GM21786 (cell line): ENCODE results near the gene MRPL24.

Experiments used
- ATAC-seq: cut with Tn5 transposase; IDR thresholded peaks from one replicate; pipeline ENCODE4 v1.9.1; 2021; ENCODE audit not compliant: unreplicated experiment

The MRPL24 gene

DNA sequence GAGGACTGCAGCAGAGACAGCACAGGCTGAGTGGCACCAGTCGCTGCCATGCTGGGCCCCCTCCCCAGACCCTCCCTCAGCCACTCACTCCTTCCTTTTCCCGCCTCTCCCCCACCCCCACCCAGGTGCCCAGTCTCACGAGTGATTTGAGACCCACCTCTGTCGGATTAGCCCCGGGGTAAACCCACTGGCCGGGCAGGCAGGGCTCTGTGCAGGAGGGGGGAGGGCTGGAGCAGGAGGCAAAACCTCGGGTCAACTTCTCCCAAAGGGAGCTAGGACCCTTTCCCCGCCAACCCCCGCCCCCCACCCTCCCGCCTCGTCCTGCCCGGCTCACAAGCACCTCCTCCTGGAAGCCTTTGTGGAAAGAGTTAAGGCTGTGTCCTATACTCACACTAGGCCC, 3.5 kb upstream of the MRPL24 start:
- no peak for ATAC-seq

DNA sequence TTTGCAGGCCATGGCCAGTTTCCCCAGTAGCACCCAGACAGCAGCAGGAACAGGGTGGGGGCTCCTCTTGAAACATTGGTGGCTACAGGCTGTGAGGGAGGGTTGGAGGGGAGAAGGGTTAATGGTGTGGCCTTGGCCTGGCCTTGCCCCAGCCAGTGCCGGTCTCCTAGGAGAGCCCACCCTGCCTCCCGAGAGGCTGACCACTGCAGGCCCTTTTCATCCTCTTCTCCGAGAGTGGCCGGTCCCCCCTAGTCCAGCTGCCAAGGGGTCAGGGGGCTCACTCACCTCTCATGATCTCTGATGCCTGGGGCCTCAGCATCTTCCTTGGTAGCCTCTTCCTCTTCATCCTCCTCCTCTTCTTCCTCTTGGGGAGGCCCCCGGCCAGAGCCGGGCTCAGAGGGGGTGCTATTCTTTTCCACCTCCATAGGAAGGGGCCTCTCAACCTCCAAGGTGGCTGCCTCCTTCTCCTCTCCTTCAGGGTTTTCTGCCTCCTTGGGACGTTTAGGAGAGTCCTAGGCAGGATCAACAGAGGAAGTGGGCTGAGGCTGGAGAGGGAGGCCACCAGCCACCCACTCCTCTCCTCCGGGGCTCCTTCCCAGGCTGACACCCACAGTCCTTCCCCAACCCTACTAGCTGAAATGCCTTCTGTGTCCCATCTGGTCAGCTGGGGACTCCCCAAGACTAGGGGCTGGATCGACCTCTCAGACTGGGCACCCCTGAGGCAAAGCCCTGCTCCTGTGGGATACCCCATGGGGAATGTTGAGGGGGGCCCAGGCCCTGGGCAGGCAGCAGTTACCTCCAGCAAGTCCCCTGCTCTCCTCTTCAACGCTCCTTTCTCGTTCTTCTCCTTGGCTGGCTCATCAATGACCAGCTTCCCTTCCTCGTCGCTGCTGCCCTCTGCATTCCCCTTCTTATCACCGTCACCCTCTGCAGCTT, 2.7 kb upstream of the MRPL24 start:
- no peak for ATAC-seq

DNA sequence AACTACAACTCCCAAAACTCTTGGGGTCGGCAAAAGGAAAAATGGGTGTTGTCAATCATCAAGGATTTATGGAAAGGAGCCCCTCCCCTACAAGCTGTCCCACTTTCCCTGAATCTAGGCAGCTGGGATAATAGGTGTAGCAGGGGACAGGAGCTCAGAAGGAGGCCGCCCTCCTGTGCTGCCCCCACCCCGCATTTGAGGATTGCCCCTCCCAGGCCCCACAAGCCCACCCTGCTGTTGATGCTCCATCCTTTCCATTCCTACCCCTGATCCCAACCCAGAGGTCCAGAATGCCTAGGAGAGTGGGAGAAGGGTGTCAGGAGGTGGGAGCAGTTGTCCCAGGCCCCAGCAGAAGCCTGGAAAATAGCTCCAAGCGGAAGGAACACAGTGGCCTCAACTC, 1.9 kb upstream of the MRPL24 start:
- no peak for ATAC-seq

DNA sequence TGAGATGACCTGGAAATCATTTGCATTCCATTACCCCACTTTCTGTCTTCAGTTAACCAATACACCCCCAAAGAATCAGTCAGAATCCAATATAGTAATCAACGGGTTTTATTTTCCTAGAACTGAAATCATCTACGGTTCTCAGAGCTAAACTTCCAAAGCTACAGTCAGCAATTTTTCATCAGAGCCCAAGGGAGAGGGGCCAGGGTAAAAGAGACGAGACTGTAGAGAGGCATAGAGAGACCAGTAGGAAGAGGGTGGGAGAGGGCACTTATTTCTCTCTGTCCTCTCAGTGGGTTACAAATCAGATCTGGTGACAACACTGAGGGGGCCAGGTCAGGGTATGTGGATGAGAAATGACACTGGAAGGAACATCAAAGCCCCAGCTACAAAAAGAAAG, 1.1 kb upstream of the MRPL24 start:
- ATAC-seq: no peak

DNA sequence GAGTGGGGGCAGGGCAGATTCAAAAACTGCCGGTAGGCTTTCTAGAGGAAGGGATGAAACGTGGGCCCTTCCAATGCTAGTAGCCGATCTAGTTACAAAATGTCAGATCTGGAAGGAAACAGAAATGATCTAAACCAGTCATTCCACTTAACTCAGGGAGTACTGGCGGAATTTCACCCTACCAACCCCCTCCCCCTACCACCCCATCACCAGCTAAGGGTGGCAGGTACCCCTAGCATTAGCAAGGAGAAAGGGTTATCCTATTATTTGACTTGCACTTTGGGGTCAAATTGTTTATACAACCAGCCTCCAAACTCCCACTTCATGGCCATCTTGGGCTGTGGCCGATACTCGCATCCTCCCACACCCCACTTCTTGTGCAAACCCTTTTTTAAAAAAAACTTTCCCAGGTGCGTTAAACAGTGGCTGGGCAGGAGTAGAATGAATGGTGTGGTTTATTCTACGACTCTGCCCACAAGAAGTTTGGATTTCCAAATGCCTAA, 644 bp upstream of the MRPL24 start:
- ATAC-seq: no peak

DNA sequence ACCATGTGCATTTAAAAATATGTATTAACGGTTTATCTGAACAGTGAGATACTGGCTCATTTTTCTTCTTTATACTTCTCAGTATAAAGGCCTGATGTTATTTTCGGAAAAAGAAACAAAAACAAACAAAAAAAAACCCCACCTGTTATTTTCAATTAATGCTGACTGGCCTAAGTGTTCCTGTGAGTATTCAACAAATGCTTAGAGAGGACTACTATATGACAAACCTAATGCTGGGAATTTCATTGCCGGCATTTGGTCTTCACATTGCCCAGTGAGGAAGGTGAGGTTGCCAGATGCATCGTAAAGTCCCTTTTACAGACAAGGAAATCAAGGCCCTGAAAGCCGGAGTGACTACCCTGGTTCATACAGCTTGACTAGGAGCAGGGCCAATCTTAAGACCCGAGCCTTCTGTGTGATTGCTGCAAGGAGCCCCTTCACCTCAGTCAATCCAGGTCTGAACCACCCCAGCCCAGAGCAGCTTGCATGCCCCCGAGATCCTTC, 599 bp downstream of the MRPL24 start:
- no peak for ATAC-seq

DNA sequence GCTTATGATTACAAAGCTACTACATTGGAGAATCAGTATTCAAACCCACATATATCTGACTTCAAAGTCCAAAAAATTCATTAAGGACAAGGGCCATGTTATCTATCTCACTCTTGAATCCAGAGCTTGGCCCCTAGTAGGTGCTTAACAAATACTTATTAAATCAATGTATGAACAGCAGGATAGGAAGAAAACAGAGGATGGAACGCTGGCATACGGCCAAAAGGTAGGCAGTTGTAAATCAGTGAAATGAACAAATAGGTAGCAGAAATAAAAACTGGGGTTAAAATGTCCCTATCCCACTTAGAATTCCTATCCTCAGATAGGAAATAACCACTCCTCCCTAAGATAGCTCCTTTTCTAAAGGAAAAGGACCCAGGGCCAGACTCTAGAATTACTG, 2.0 kb downstream of the MRPL24 start:
- ATAC-seq: no peak

DNA sequence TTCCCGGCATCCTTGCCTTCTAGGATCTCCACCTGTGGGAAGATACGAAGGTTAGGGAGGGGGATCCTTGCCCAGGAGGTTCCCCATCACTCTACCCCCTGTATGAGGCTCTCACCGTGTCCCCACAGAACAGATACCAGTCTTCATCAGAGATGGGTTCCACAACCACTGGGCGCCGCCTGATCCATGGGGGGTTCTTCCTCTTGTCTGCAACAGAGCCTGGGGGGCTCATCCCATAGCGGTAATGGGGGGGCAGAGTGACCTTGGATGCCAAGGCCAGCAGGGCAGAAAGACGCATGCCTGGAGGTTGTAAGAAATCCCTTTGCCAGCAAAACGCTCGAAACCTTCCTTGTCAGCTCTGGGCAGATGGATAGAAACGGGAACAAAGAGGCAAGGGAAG, 2.5 kb downstream of the MRPL24 start:
- no peak for ATAC-seq

DNA sequence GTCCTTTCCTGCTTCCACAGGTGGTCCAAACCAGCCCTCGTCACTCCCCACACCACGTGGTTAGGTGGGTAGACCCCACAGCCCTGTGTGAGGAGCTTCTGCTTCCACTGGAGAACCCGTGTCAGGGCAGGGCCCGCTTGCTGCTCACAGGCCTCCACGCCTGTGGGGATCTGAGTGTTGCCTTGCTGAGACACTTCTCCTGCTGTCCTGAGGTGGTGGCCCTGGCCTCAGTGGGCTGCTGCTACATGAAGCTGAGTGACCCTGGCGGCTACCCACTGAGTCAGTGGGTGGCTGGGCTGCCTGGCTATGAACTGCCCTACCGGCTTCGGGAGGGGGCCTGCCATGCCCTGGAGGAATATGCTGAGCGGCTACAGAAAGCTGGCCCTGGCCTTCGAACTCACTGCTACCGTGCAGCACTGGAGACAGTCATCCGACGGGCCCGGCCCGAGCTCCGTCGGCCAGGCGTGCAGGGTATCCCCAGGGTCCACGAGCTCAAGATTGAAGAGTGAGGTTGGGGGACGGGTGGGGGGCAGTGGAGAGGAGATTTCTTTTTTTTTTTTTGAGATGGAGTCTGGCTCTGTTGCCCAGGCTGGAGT, 6.8 kb downstream of the MRPL24 start:
- no peak for ATAC-seq

DNA sequence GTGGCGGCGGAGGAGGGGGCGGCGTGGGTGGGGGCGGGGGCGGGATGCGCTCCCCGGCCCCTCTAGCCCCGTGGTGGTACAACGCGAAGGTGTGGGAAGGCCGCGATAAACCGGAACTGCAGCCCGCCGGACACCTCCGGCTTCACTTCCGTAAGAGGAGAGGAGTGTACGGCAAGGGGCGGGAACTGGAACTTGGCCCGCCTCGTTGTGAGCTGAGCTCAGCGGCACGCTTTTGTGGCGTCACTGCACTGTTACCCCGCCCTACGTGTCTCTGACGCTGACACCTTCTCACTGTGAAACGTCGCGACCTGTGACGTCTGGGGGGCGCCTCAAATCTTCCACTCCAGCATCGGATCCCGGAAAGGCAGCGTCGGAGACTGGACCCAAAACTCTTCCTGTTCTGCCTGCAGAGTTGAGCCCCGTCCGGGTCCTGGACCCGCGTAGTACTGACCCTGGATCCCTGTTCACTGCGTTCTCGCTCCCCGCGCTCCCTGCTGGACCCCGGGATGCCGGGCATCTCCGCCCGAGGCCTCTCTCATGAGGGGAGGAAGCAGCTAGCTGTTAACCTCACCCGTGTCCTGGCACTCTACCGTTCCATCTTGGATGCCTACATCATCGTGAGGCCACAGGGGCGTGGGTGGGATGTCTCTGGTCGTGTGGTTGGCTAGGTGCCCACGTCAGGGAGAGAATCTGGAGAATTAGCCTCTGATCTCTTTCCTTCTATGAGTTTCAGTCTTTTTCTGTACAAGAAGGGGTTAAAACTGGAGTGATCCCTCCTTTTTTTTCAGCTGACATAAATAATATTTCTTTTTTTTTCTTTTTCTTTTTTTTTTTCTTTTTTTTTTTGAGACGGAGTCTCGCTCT, 12.1 kb downstream of the MRPL24 start, which contains the start of gene ISG20L2:
ISG20L2 (minus strand) TSS at position 168 of the 864 bp plus-strand sequence. CDS start 1,114 bp downstream, outside the sequence.
- peak; percentile 90 for ATAC-seq

DNA sequence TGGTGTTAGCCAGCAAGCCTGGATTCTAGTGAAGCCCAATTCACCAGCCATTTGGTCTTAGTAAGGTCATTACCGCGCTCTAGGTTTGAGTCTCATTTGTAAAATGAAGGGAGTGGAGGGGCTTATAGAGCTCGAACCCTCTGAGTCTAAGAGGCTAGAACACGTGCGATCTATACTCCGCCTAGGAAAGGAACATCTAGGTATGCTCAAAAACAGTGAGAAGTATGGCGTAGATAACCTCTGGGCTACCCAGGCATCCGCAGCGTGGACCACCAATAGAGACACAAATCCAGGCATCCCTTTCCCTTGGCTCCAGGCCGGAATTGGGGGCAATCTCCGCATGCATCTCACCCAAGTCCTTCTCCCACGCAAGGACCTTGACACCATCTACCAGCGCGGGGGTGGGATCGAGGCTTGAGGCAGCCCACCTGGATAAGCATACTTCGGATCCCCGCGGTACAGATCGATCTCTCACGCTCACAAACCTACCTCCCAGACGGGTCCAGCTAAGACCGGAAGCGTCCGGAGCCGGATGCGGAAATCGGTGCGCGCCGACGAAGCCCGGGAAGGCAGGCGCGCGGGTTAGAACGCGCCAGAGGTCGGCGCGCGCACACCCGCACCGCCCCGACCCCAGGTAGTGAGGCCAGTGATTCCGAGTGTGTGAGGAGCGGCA, 12.8 kb downstream of the MRPL24 start, which contains the start of gene METTL25B:
METTL25B (plus strand) TSS at position 544 of the 673 bp plus-strand sequence. CDS start 636 bp downstream, outside the sequence.
- peak; percentile 40 for ATAC-seq

DNA sequence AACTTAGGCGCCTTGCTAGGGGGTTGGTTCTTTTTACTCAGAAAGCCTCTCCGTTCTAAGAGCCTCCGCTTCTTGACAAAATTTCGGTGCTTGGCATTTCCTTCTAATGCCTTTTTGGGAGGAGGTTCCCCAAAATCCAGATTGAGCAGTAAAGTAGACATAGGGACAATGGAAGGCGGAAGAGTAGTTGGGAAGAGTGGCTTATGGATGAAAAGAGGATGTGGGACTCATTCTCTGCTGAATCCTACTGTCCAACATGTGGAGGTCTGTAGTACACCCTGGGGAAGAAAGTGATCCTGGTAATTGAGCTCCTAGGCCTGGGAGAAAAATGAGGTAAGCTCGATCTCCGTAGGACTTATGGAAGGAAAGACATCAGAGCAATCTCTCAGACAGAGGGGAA, 13.4 kb downstream of the MRPL24 start:
- no peak for ATAC-seq

DNA sequence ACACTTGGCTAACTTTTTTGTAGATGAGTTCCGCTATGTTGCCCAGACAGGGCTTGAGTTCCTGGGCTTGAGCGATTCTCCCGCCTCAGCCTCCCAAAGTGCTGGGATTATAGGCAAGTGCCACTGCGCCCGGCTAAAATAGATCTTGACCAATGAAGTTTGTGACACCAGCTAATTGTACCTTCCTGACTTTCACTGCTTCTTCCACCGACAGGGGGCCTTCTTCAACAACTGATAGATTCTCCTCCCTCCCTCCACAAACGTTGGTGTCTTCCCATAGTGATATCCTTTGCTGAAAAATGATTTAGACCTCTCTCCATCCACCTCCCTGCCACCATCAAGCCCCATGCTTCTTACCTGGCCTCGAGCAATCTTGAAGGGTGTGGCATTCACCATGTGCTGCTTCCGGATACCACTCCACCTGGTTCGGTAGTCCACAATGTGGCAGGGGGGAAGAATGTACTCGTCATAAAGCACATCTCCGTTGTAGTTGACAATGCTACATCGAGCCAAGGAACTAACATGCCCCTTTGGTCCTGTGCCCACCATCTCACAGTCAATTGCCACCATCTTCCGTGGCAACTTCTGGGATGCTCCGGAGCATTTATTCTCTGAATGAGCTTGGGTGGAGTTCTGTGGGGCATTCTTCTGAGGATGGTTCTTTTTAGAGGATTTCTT, 14.2 kb downstream of the MRPL24 start:
- no peak for ATAC-seq

DNA sequence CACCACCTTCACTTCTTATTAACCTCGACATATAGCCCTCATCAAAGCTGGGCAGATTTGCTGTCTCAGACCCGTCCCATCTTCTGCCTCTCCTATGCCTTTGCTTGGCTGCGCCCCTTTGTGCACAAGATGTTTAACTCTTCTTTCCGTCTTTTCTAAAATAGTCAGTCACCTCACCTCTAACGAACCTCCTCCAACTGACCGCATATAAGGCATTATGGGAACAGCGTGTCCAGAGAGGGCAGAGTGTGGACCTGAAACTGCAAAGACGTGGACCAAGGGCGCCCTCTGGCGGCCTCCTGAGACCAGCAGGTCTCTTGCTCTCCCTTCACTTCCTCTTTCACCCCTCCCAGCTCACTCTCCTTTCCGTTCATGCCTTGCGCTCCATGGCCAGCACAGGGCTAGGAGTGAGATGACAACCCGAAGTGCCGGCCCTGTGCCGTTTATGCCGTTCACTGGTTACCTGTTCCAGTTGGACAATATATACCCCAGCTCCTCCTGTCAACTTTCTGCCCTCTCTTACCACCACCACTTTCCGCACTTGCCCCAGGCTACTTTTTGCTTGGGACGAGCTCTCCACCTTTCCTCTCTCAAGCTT, 15.1 kb downstream of the MRPL24 start:
- ATAC-seq: peak; percentile 40

DNA sequence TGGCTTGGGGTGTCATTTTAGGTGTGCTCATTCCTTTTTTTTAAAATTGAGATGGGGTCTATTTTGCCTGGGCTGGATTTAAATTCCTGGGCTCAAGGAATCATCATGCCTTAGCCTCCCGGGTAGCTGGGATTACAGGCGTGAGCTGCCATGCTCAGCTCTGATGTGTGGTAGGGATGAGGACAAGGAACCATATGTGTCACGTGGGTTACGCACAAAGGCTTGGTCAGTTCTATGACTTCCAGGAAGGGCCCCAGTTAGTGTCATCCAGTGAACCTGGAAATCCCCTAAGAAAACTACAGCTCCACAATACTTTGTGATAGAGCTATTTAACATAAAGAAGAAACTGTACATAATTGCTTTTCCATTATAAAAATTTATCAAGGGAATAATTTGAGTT, 19.4 kb downstream of the MRPL24 start:
- no peak for ATAC-seq

DNA sequence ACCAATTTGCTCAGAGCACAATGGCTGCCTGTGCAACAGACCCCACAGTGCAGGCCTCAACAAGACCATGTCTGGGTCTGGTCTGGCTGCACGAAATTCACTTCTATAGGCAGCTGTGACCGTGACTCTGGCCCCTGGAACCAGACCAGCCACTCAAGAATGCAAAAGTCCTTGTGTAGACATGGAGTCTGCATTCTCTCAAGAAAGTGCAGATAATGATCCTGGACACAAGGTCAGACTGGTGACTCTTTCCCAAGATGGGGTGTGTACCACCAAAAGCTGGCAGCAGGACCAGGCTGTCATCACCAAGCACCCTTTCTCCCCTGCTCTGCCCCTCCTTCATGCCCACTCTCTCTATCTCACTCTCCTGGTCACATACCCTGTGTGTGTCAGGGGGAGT, 19.8 kb downstream of the MRPL24 start:
- no peak for ATAC-seq

DNA sequence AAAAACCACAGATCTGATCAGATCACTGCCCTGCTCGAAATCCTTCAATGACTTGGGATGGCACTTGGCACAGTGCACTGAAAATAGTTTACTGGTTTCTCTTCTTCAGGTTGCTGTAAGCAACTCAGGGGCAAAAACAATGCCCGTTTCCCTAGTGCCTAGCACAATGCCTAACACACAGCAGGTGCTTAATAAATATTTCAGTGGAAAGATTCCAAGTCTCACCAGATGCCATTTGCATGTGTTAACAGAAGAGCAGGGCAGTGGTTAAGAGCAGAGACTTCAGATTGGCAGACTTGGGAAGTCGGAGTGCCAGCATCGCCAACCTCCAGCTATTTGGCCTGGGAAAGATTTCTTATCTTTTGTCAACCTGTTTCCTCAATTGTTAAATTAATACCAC, 23.5 kb downstream of the MRPL24 start:
- no peak for ATAC-seq

DNA sequence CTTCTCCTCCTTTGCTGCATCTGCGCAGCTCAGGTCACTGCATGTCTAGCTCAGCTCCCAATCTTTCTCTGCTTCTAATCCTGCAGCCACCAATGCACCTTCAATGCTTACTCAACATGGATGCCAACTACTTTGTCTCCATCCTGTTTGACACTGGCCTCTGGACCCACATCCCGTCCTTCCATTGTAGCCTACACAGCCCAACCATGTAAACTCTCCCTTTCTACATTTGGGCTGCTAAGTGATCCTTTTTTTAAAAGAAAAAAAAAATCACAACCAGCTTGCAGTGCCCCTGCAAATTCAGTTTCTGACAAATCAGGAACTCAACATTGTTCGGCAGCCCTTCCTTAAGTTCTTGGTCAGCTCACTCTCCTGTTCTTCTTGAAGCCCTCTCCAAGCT, 26.1 kb downstream of the MRPL24 start:
- no peak for ATAC-seq

DNA sequence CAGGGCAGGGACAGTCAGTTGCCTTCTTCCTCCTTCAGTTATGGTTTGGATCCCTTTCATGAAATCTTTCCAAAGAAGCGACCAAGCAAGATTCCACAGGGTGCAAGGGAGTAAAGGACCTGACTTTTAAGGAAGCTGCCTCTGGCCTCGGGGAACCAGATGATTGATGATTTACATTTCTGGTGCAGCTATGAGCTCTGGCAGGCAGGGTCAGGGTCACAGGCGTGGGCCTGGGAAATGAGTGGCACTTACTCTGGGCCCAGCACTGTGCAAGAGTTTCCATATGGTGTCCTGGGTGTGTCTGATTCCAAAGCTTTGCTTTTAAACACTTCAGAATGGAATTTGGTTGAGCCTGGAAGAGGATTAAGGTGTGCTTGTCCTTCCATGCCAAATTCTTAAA, 28.3 kb downstream of the MRPL24 start:
- ATAC-seq: no peak
